Liver (tissue), 9 donors: ENCODE results near the gene MESP1. TPM values are rescaled to one million over a fixed set of nuclear protein-coding genes. Genes with fewer than 3 reads are reported as not detected.

Experiments used
- DNase-seq: peaks from one replicate; pipeline ENCODE4 v3.0.0-alpha.2; 2017; ENCODE audit warnings: low spot score
- H3K27ac ChIP-seq, 2 donors: one replicate each; pipeline ENCODE4 v1.7.0; 2013; ENCODE audit warnings: inconsistent platforms in 2 of 2, low read length in 2 of 2, control low read depth in 1 of 2, low read depth in 1 of 2, mild to moderate bottlenecking in 1 of 2
- H3K27me3 ChIP-seq, 4 donors: one replicate each; pipeline versions ENCODE4 v1.6.1 to v1.7.0; 2013; ENCODE audit warnings: low read length in 3 of 4, inconsistent platforms in 1 of 4, mild to moderate bottlenecking in 1 of 4, moderate library complexity in 1 of 4; ENCODE audit not compliant: control insufficient read depth in 4 of 4, insufficient read depth in 4 of 4
- H3K36me3 ChIP-seq, 4 donors: one replicate each; pipeline versions ENCODE4 v1.6.1 to v1.7.0; 2013; ENCODE audit warnings: low read length in 3 of 4, mild to moderate bottlenecking in 3 of 4, low read depth in 1 of 4, moderate library complexity in 1 of 4; ENCODE audit not compliant: control insufficient read depth in 4 of 4, insufficient read depth in 3 of 4
- H3K4me1 ChIP-seq, 4 donors: one replicate each; pipeline versions ENCODE4 v1.6.1 to v1.7.0; 2013; ENCODE audit warnings: low read length in 3 of 4, mild to moderate bottlenecking in 3 of 4, moderate library complexity in 1 of 4; ENCODE audit not compliant: control insufficient read depth in 4 of 4, insufficient read depth in 4 of 4
- H3K4me3 ChIP-seq, 3 donors: one replicate each; pipeline versions ENCODE4 v1.6.1 to v1.7.0; 2013; ENCODE audit warnings: low read length in 3 of 3, control low read depth in 1 of 3, low read depth in 1 of 3, mild to moderate bottlenecking in 1 of 3
- H3K9ac ChIP-seq, 2 donors: one replicate each; pipeline ENCODE4 v1.7.0; 2013; ENCODE audit warnings: low read length in 2 of 2, mild to moderate bottlenecking in 2 of 2, moderate library complexity in 2 of 2, control low read depth in 1 of 2, low read depth in 1 of 2
- H3K9me3 ChIP-seq, 4 donors: one replicate each; pipeline versions ENCODE4 v1.6.1 to v1.7.0; 2013; ENCODE audit warnings: low read length in 3 of 4; ENCODE audit not compliant: control insufficient read depth in 4 of 4
- EGR1 ChIP-seq, 2 donors: IDR thresholded peaks; 2 replicates each; pipeline ENCODE4 v1.6.1; 2016 to 2018; ENCODE audit warnings: antibody characterized with exemption in 2 of 2, low read depth in 2 of 2
- FOXA1 ChIP-seq: IDR thresholded peaks from 2 replicates; pipeline ENCODE4 v1.6.1; 2016; ENCODE audit warnings: antibody characterized with exemption
- FOXA2 ChIP-seq: IDR thresholded peaks from 2 replicates; pipeline ENCODE4 v1.6.1; 2016; ENCODE audit warnings: antibody characterized with exemption
- GABPA ChIP-seq, 2 donors: IDR thresholded peaks in 1 of 2; conservative IDR thresholded peaks in 1 of 2; 2 replicates each; pipeline ENCODE4 v1.6.1; 2016; ENCODE audit warnings: antibody characterized with exemption in 2 of 2, mild to moderate bottlenecking in 1 of 2, moderate library complexity in 1 of 2
- HNF4A ChIP-seq, 2 donors: conservative IDR thresholded peaks; 2 replicates each; pipeline ENCODE4 v1.6.1; 2016; ENCODE audit warnings: antibody characterized with exemption in 2 of 2, mild to moderate bottlenecking in 2 of 2
- HNF4G ChIP-seq: IDR thresholded peaks from 2 replicates; pipeline ENCODE4 v1.6.1; 2016; ENCODE audit warnings: antibody characterized with exemption
- JUND ChIP-seq, 2 donors: IDR thresholded peaks; 2 replicates each; pipeline ENCODE4 v1.6.1; 2016; ENCODE audit warnings: antibody characterized with exemption in 2 of 2
- NR2F2 ChIP-seq: IDR thresholded peaks from 2 replicates; pipeline ENCODE4 v1.6.1; 2016; ENCODE audit warnings: antibody characterized with exemption
- RAD21 ChIP-seq, 2 donors: IDR thresholded peaks; 2 replicates each; pipeline ENCODE4 v1.6.1; 2016; ENCODE audit warnings: antibody characterized with exemption in 2 of 2, mild to moderate bottlenecking in 2 of 2
- RXRA ChIP-seq, 2 donors: IDR thresholded peaks; 2 replicates each; pipeline ENCODE4 v1.6.1; 2017 to 2018; ENCODE audit warnings: antibody characterized with exemption in 2 of 2, mild to moderate bottlenecking in 1 of 2
- SP1 ChIP-seq: IDR thresholded peaks from 2 replicates; pipeline ENCODE4 v1.6.1; 2018; ENCODE audit warnings: antibody characterized with exemption, mild to moderate bottlenecking
- TAF1 ChIP-seq: conservative IDR thresholded peaks from 2 replicates; pipeline ENCODE4 v1.6.1; 2016; ENCODE audit warnings: antibody characterized with exemption, mild to moderate bottlenecking
- YY1 ChIP-seq: IDR thresholded peaks from 2 replicates; pipeline ENCODE4 v1.6.1; 2016; ENCODE audit warnings: antibody characterized with exemption, mild to moderate bottlenecking
- WGBS: extraction: QIAGEN DNeasy Blood & Tissue Kit; methylation state at CpG from one replicate; pipeline ENCODE4 v1.1.7; 2013; 5-methylcytosine and 5-hydroxymethylcytosine counted together
- polyA plus RNA-seq, 2 donors: library from polyadenylated mRNA; stranded (reverse) in 1 of 2; unstranded in 1 of 2; fragments of 200-250 nt in 1 of 2; fragments of >200 nt in 1 of 2; fragmentation: Nextera tagmentation in 1 of 2; extraction: Ambion mirVana in 1 of 2; gene quantifications; one replicate each; pipeline versions ENCODE4 v1.2.1 to v1.2.3, GENCODE V29; 2013 to 2015
- total RNA-seq, 2 donors: library from RNA; depleted of rRNA; stranded (reverse); fragments of >200 nt; gene quantifications; one replicate each; pipeline ENCODE4 v1.2.3, GENCODE V29; 2014
- TF ChIP-seq, protein P1 (sequence below): IDR thresholded peaks from 2 replicates; pipeline ENCODE4 v1.6.1; 2016; ENCODE audit warnings: antibody characterized with exemption, mild to moderate bottlenecking
- TF ChIP-seq, protein P2 (sequence below): IDR thresholded peaks from 2 replicates; pipeline ENCODE4 v1.6.1; 2016; ENCODE audit warnings: antibody characterized with exemption
- TF ChIP-seq, protein P3 (sequence below): IDR thresholded peaks from 2 replicates; pipeline ENCODE4 v1.6.1; 2016; ENCODE audit warnings: antibody characterized with exemption
- TF ChIP-seq, protein P4 (sequence below): fragments of 150-350 bp; IDR thresholded peaks from 2 replicates; pipeline ENCODE4 v1.5.1; 2017; ENCODE audit warnings: improper control_type of control experiment, low read depth, low read length; ENCODE audit not compliant: missing input control
- TF ChIP-seq, protein P5 (sequence below): IDR thresholded peaks from 2 replicates; pipeline ENCODE4 v1.6.1; 2016; ENCODE audit warnings: antibody characterized with exemption
- donor health status: healthy.
- donor health status: healthy.
- donor health status: healthy.
- donor health status: healthy.
- donor health status: healthy.

The MESP1 gene
- total and polyA plus RNA-seq, 4 donors, result 0.14 to 1.8 (median 0.84) TPM

DNA sequence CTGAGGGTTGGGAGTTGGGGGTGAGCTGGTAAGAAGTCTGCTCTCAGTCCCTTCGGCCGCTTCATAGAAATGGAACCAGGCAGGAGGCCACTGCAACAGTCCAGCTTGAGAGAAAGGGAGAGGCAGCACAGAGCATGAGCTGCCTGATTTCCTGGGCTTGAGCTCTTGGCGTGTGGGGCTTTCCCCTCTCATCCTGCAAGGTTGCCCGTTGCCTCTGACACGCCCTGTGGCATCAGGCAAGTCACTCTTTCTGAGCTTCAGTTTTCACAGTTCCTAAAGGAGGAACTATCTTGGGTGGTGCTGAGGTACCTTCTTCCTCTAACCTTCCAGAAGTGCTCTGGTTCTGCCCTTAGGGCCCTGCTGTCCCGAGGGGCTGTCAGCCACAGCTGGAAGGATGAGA is 30.0 kb upstream of the MESP1 start:
- no peak for DNase-seq
- WGBS, result 81% methylated on average over 6 of the region's 6 CpGs
- no peak for TF ChIP-seq FOXA2
- no peaks in the 10 kb centered on the region for H3K9me3 ChIP-seq
- no peak overlapping the region for H3K27ac ChIP-seq
- no peak overlapping the region for H3K9ac ChIP-seq
- H3K27me3 ChIP-seq, result no peaks in the 10 kb centered on the region
- peaks cover 0 to 4% (median 2%) of the 10 kb centered on the region in 4 donors for H3K36me3 ChIP-seq
- H3K4me3 ChIP-seq, result no peak overlapping the region
- peaks cover 9 to 32% (median 25%) of the 10 kb centered on the region in 4 donors for H3K4me1 ChIP-seq

DNA sequence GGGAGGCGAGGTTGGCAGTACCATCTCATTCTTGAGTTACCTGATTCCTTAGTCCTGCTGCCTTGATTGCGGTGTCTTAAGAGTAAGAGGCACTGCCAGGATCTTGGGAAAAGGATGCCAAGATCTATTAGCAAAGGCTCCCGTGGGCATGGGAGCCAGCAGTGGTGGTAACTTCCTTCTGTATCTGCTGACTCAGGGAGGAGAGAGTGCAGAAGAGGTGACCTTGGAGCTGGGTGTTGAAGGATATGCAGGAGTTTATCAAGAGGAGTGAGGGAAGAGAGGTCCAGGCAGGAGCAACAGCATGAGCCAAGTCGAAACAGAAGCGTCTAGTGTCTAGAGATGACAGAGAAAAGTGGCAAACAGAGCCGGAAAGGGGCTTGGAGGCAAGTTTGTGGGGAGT is 29.6 kb upstream of the MESP1 start:
- Histone ChIP-seq H3K27ac (no peak overlapping the region), H3K36me3 (peaks cover 0 to 4% (median 2%) of the 10 kb centered on the region in 4 donors), H3K9me3 (no peaks in the 10 kb centered on the region), H3K4me3 (no peak overlapping the region), H3K4me1 (peaks cover 9 to 31% (median 22%) of the 10 kb centered on the region in 4 donors), H3K27me3 (no peaks in the 10 kb centered on the region), H3K9ac (no peak overlapping the region)
- DNase-seq, result no peak
- 90% methylated on average over 6 of the region's 6 CpGs for WGBS
- TF ChIP-seq RAD21 (IDR thresholded peaks at IDR 0.05) (no peak), NR2F2 (no peak), YY1 (no peak)

DNA sequence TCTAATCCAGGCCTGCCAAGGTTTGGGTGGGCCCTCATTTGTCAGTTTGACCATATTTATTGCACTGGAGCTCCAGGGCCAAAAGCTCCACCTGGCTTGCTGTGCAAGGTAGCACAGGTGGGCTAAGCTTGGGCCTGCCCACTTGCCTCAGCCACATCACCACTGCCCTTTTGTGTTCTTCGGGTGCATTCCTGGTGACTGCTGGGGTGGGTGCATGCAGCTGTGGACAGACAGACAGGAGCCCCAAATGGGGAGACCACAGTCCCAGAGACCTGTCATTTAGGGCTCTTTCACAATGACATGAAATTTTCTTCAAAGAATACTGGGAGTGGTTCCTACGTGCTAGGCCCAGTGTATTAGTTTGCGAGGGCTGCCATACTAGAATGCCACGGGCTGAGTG is 27.8 kb upstream of the MESP1 start:
- DNase-seq, result no peak
- H3K9ac ChIP-seq, result no peak overlapping the region
- H3K27me3 ChIP-seq, result no peaks in the 10 kb centered on the region
- WGBS, result 90% methylated on average over 4 of the region's 4 CpGs
- no peaks in the 10 kb centered on the region for H3K36me3 ChIP-seq
- peaks cover 4 to 24% (median 15%) of the 10 kb centered on the region in 4 donors for H3K4me1 ChIP-seq
- H3K9me3 ChIP-seq, result no peaks in the 10 kb centered on the region
- no peak overlapping the region for H3K4me3 ChIP-seq
- no peak overlapping the region for H3K27ac ChIP-seq
- TF ChIP-seq RXRA (IDR thresholded peaks at IDR 0.05) (no peak), NR2F2 (no peak), YY1 (no peak), EGR1 (IDR thresholded peaks at IDR 0.05; ENCODE audit: low read depth in 2 of 2) (no peak), HNF4A (conservative IDR thresholded peaks at IDR 0.05) (no peak), FOXA2 (no peak), GABPA (IDR thresholded peaks at IDR 0.05 in 1 of 2, conservative IDR thresholded peaks at IDR 0.05 in 1 of 2) (no peak), HNF4G (no peak), SP1 (no peak), FOXA1 (no peak), JUND (IDR thresholded peaks at IDR 0.05) (no peak), TAF1 (no peak), RAD21 (IDR thresholded peaks at IDR 0.05) (no peak)
- TF ChIP-seq, protein P1, sequence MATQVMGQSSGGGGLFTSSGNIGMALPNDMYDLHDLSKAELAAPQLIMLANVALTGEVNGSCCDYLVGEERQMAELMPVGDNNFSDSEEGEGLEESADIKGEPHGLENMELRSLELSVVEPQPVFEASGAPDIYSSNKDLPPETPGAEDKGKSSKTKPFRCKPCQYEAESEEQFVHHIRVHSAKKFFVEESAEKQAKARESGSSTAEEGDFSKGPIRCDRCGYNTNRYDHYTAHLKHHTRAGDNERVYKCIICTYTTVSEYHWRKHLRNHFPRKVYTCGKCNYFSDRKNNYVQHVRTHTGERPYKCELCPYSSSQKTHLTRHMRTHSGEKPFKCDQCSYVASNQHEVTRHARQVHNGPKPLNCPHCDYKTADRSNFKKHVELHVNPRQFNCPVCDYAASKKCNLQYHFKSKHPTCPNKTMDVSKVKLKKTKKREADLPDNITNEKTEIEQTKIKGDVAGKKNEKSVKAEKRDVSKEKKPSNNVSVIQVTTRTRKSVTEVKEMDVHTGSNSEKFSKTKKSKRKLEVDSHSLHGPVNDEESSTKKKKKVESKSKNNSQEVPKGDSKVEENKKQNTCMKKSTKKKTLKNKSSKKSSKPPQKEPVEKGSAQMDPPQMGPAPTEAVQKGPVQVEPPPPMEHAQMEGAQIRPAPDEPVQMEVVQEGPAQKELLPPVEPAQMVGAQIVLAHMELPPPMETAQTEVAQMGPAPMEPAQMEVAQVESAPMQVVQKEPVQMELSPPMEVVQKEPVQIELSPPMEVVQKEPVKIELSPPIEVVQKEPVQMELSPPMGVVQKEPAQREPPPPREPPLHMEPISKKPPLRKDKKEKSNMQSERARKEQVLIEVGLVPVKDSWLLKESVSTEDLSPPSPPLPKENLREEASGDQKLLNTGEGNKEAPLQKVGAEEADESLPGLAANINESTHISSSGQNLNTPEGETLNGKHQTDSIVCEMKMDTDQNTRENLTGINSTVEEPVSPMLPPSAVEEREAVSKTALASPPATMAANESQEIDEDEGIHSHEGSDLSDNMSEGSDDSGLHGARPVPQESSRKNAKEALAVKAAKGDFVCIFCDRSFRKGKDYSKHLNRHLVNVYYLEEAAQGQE, result no peak
- TF ChIP-seq, protein P2, sequence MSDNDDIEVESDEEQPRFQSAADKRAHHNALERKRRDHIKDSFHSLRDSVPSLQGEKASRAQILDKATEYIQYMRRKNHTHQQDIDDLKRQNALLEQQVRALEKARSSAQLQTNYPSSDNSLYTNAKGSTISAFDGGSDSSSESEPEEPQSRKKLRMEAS, result no peak
- TF ChIP-seq, protein P3, sequence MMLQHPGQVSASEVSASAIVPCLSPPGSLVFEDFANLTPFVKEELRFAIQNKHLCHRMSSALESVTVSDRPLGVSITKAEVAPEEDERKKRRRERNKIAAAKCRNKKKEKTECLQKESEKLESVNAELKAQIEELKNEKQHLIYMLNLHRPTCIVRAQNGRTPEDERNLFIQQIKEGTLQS, result no peak
- TF ChIP-seq, protein P4, sequence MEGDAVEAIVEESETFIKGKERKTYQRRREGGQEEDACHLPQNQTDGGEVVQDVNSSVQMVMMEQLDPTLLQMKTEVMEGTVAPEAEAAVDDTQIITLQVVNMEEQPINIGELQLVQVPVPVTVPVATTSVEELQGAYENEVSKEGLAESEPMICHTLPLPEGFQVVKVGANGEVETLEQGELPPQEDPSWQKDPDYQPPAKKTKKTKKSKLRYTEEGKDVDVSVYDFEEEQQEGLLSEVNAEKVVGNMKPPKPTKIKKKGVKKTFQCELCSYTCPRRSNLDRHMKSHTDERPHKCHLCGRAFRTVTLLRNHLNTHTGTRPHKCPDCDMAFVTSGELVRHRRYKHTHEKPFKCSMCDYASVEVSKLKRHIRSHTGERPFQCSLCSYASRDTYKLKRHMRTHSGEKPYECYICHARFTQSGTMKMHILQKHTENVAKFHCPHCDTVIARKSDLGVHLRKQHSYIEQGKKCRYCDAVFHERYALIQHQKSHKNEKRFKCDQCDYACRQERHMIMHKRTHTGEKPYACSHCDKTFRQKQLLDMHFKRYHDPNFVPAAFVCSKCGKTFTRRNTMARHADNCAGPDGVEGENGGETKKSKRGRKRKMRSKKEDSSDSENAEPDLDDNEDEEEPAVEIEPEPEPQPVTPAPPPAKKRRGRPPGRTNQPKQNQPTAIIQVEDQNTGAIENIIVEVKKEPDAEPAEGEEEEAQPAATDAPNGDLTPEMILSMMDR, result no peak
- TF ChIP-seq, protein P5, sequence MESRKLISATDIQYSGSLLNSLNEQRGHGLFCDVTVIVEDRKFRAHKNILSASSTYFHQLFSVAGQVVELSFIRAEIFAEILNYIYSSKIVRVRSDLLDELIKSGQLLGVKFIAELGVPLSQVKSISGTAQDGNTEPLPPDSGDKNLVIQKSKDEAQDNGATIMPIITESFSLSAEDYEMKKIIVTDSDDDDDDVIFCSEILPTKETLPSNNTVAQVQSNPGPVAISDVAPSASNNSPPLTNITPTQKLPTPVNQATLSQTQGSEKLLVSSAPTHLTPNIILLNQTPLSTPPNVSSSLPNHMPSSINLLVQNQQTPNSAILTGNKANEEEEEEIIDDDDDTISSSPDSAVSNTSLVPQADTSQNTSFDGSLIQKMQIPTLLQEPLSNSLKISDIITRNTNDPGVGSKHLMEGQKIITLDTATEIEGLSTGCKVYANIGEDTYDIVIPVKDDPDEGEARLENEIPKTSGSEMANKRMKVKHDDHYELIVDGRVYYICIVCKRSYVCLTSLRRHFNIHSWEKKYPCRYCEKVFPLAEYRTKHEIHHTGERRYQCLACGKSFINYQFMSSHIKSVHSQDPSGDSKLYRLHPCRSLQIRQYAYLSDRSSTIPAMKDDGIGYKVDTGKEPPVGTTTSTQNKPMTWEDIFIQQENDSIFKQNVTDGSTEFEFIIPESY, result no peak
